ENCODE measurements around the gene KSR2.

- TF ChIP-seq NCOR1 (IDR thresholded peaks at IDR 0.05; ENCODE audit: borderline replicate concordance, low read length), result no peak
- TF ChIP-seq, protein P1, sequence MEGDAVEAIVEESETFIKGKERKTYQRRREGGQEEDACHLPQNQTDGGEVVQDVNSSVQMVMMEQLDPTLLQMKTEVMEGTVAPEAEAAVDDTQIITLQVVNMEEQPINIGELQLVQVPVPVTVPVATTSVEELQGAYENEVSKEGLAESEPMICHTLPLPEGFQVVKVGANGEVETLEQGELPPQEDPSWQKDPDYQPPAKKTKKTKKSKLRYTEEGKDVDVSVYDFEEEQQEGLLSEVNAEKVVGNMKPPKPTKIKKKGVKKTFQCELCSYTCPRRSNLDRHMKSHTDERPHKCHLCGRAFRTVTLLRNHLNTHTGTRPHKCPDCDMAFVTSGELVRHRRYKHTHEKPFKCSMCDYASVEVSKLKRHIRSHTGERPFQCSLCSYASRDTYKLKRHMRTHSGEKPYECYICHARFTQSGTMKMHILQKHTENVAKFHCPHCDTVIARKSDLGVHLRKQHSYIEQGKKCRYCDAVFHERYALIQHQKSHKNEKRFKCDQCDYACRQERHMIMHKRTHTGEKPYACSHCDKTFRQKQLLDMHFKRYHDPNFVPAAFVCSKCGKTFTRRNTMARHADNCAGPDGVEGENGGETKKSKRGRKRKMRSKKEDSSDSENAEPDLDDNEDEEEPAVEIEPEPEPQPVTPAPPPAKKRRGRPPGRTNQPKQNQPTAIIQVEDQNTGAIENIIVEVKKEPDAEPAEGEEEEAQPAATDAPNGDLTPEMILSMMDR (CRISPR knock-in tag; IDR thresholded peaks at IDR 0.05), result no peak
- TF ChIP-seq EZH2 (conservative IDR thresholded peaks at IDR 0.05; ENCODE audit: low read depth, low read length), result no peak
- TF ChIP-seq ZNF512B (CRISPR knock-in tag; IDR thresholded peaks at IDR 0.05; ENCODE audit: borderline replicate concordance), result no peak
- no peak for TF ChIP-seq MAZ (IDR thresholded peaks at IDR 0.05; ENCODE audit: borderline replicate concordance, low read depth, low read length)
- TF ChIP-seq MAZ (CRISPR knock-in tag; IDR thresholded peaks at IDR 0.05; ENCODE audit: low read depth), result no peak
- TF ChIP-seq, protein P2, sequence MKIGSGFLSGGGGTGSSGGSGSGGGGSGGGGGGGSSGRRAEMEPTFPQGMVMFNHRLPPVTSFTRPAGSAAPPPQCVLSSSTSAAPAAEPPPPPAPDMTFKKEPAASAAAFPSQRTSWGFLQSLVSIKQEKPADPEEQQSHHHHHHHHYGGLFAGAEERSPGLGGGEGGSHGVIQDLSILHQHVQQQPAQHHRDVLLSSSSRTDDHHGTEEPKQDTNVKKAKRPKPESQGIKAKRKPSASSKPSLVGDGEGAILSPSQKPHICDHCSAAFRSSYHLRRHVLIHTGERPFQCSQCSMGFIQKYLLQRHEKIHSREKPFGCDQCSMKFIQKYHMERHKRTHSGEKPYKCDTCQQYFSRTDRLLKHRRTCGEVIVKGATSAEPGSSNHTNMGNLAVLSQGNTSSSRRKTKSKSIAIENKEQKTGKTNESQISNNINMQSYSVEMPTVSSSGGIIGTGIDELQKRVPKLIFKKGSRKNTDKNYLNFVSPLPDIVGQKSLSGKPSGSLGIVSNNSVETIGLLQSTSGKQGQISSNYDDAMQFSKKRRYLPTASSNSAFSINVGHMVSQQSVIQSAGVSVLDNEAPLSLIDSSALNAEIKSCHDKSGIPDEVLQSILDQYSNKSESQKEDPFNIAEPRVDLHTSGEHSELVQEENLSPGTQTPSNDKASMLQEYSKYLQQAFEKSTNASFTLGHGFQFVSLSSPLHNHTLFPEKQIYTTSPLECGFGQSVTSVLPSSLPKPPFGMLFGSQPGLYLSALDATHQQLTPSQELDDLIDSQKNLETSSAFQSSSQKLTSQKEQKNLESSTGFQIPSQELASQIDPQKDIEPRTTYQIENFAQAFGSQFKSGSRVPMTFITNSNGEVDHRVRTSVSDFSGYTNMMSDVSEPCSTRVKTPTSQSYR (CRISPR knock-in tag; IDR thresholded peaks at IDR 0.05; ENCODE audit: borderline replicate concordance), result no peak
- TF ChIP-seq CERS6 (CRISPR knock-in tag; IDR thresholded peaks at IDR 0.05), result no peak
These were observed 423.6 kb downstream of the KSR2 start for GRCh38 chr12:117545216-117545615.

Data from HepG2 (cell line).